IMR-90 (cell line): ENCODE results near the gene WFDC8. TPM values are rescaled to one million over a fixed set of nuclear protein-coding genes. Genes with fewer than 3 reads are reported as not detected.

Experiments
- ATAC-seq: fragments of 200-7000 bp; cut with Tn5 transposase; 2 replicates; pipeline ENCODE4 v1.9.1; 2020; ENCODE audit warnings: low read depth, mild to moderate bottlenecking, moderate library complexity
- BruUV-seq: library from RNA; stranded (reverse); fragments of 400-500 nt; replicated peaks from 2 replicates; lab custom pipeline; 2021; lab: Mats Ljungman, UMichigan
- CTCF ChIA-PET: fragments of 300-600 bp; formaldehyde crosslinking; extraction: SDS; loops from one replicate; lab custom pipeline; 2021; ENCODE audit warnings: antibody characterized with exemption; lab: Yijun Ruan, JAX
- POLR2A ChIA-PET: fragments of 300-600 bp; sonication (Branson Sonifier 250); formaldehyde crosslinking; loops from one replicate; lab custom pipeline; 2022; ENCODE audit warnings: antibody characterized with exemption; ENCODE audit not compliant: unreplicated experiment; lab: Charles Lee
- DNase-seq: peaks from one replicate; pipeline ENCODE4 v3.0.0; 2013
- H2AFZ ChIP-seq: replicated peaks from 2 replicates; pipeline ENCODE3; 2013; ENCODE audit warnings: low read length, mild to moderate bottlenecking; ENCODE audit not compliant: poor library complexity
- H2AK5ac ChIP-seq: 2 replicates; pipeline ENCODE4 v1.6.1; 2013; ENCODE audit warnings: low read depth, low read length, inconsistent platforms
- H2AK9ac ChIP-seq: replicated peaks from 2 replicates; pipeline ENCODE3; 2013; ENCODE audit warnings: mild to moderate bottlenecking, low read depth, low read length, moderate library complexity; ENCODE audit not compliant: poor library complexity
- H2BK120ac ChIP-seq: 2 replicates; pipeline ENCODE4 v1.6.1; 2013; ENCODE audit warnings: low read depth, low read length, inconsistent platforms
- H2BK15ac ChIP-seq: 3 replicates; pipeline ENCODE4 v1.6.1; 2013; ENCODE audit warnings: low read depth, low read length, inconsistent platforms
- H2BK20ac ChIP-seq: 2 replicates; pipeline ENCODE4 v1.6.1; 2013; ENCODE audit warnings: low read depth, mild to moderate bottlenecking, inconsistent platforms, low read length, moderate library complexity
- H2BK5ac ChIP-seq: 2 replicates; pipeline ENCODE4 v1.6.1; 2013; ENCODE audit warnings: mild to moderate bottlenecking, low read depth, low read length, inconsistent platforms; ENCODE audit not compliant: poor library complexity, severe bottlenecking
- H3K14ac ChIP-seq: replicated peaks from 2 replicates; pipeline ENCODE4 v1.6.1; 2013; ENCODE audit warnings: low read depth, low read length, inconsistent platforms
- H3K18ac ChIP-seq: 2 replicates; pipeline ENCODE4 v1.6.1; 2013; ENCODE audit warnings: low read depth, low read length, control low read depth
- H3K23ac ChIP-seq: 2 replicates; pipeline ENCODE4 v1.6.1; 2013; ENCODE audit warnings: low read depth, low read length, inconsistent platforms
- H3K27ac ChIP-seq: 2 replicates; pipeline ENCODE4 v1.5.1; 2013; ENCODE audit warnings: mild to moderate bottlenecking, control low read depth, low read length; ENCODE audit not compliant: insufficient read depth
- H3K27me3 ChIP-seq: 2 replicates; pipeline ENCODE4 v1.6.1; 2013; ENCODE audit warnings: low read length; ENCODE audit not compliant: control insufficient read depth, insufficient read depth
- H3K36me3 ChIP-seq: 2 replicates; pipeline ENCODE4 v1.6.1; 2013; ENCODE audit warnings: low read length, mixed read lengths; ENCODE audit not compliant: control insufficient read depth, insufficient read depth
- H3K4ac ChIP-seq: 2 replicates; pipeline ENCODE4 v1.6.1; 2013; ENCODE audit warnings: low read depth, low read length, inconsistent platforms
- H3K4me1 ChIP-seq: 2 replicates; pipeline ENCODE4 v1.6.1; 2013; ENCODE audit warnings: low read length, mixed read lengths; ENCODE audit not compliant: control insufficient read depth, insufficient read depth
- H3K4me2 ChIP-seq: 2 replicates; pipeline ENCODE4 v1.6.1; 2013; ENCODE audit warnings: low read depth, mild to moderate bottlenecking, control low read depth, low read length, moderate library complexity
- H3K4me3 ChIP-seq: 2 replicates; pipeline ENCODE4 v1.5.1; 2013; ENCODE audit warnings: low read depth, mild to moderate bottlenecking, control low read depth, low read length, moderate library complexity; ENCODE audit not compliant: insufficient read depth
- H3K56ac ChIP-seq: 2 replicates; pipeline ENCODE4 v1.6.1; 2013; ENCODE audit warnings: low read length, inconsistent platforms; ENCODE audit not compliant: insufficient read depth; ENCODE audit errors: extremely low read depth
- H3K79me1 ChIP-seq, 2 experiments: 2 replicates each; pipeline ENCODE4 v1.6.1; 2013; ENCODE audit warnings: low read length in 2 of 2, inconsistent platforms in 1 of 2, low read depth in 1 of 2
- H3K9ac ChIP-seq: 2 replicates; pipeline ENCODE4 v1.6.1; 2013; ENCODE audit warnings: low read depth, low read length, control low read depth
- H3K9me1 ChIP-seq: 2 replicates; pipeline ENCODE4 v1.6.1; 2013; ENCODE audit warnings: low read length, inconsistent platforms; ENCODE audit not compliant: insufficient read depth
- H3K9me3 ChIP-seq: 2 replicates; pipeline ENCODE4 v1.6.1; 2013; ENCODE audit warnings: low read length; ENCODE audit not compliant: control insufficient read depth, insufficient read depth
- H4K20me1 ChIP-seq: 2 replicates; pipeline ENCODE4 v1.6.1; 2013; ENCODE audit warnings: low read length, inconsistent platforms; ENCODE audit not compliant: insufficient read depth
- H4K5ac ChIP-seq: 2 replicates; pipeline ENCODE4 v1.6.1; 2013; ENCODE audit warnings: mild to moderate bottlenecking, low read depth, low read length, control low read depth
- H4K8ac ChIP-seq, 2 experiments: 2 replicates each; pipeline ENCODE4 v1.6.1; 2013; ENCODE audit warnings: low read depth in 2 of 2, low read length in 2 of 2, control low read depth in 1 of 2, inconsistent platforms in 1 of 2
- H4K91ac ChIP-seq: 2 replicates; pipeline ENCODE4 v1.6.1; 2013; ENCODE audit warnings: low read depth, low read length, inconsistent platforms; ENCODE audit not compliant: insufficient read depth
- CHD1 ChIP-seq: IDR thresholded peaks from 2 replicates; pipeline ENCODE4 v1.6.1; 2012; ENCODE audit warnings: low read depth, low read length, improper control_type of control experiment
- FOS ChIP-seq: fragments of 150-350 bp; IDR thresholded peaks from 2 replicates; pipeline ENCODE4 v1.6.1; 2016; ENCODE audit warnings: low read depth, low read length
- MAFK ChIP-seq: IDR thresholded peaks from 2 replicates; pipeline ENCODE4 v1.6.1; 2012; ENCODE audit warnings: low read depth, low read length, improper control_type of control experiment
- POLR2A ChIP-seq: IDR thresholded peaks from 2 replicates; pipeline ENCODE4 v1.6.1; 2012; ENCODE audit warnings: mild to moderate bottlenecking, low read depth, low read length
- RAD21 ChIP-seq: IDR thresholded peaks from 2 replicates; pipeline ENCODE4 v1.6.1; 2012; ENCODE audit warnings: low read length, improper control_type of control experiment
- RCOR1 ChIP-seq: IDR thresholded peaks from 2 replicates; pipeline ENCODE4 v1.6.1; 2012; ENCODE audit warnings: mild to moderate bottlenecking, low read length, improper control_type of control experiment; ENCODE audit not compliant: insufficient replicate concordance
- RFX5 ChIP-seq: IDR thresholded peaks from 2 replicates; pipeline ENCODE4 v1.8.0; 2012; ENCODE audit warnings: low read depth, mild to moderate bottlenecking, low read length, moderate library complexity
- USF2 ChIP-seq: fragments of 150-350 bp; IDR thresholded peaks from 2 replicates; pipeline ENCODE4 v1.6.1; 2017; ENCODE audit warnings: mild to moderate bottlenecking, antibody characterized with exemption, low read length, low read depth
- WGBS, 2 experiments: methylation state at CpG; one replicate each; pipeline versions ENCODE4 v1.1.5 to v1.1.7; 2013; ENCODE audit warnings: missing lambda C conversion rate in 2 of 2; ENCODE audit not compliant: insufficient read length in 1 of 2; ENCODE audit errors: extremely low coverage in 2 of 2; 5-methylcytosine and 5-hydroxymethylcytosine counted together
- dilution Hi-C: fragments of 300-500 bp; cut with HindIII; formaldehyde crosslinking; loops from one replicate; pipeline ENCODE4 v1.14.3; 2018; ENCODE audit warnings: low sequenced_read_pairs; ENCODE audit not compliant: unreplicated experiment
- in situ Hi-C: fragments of 300-500 bp; cut with MboI; formaldehyde crosslinking; loops from 3 replicates; pipeline ENCODE4 v1.14.3; 2019; ENCODE audit warnings: low sequenced_read_pairs, inconsistent platforms, mixed read lengths
- intact Hi-C: fragments of 100-400 bp; cut with micrococcal nuclease; formaldehyde crosslinking; loops from 2 replicates; pipeline ENCODE4 v1.10.0; 2022
- polyA plus RNA-seq, 3 experiments: library from polyadenylated mRNA; depleted of rRNA; stranded (reverse); fragments of >200 nt; gene quantifications; 2 replicates each; pipeline ENCODE4 v1.2.3, GENCODE V29; 2012; ENCODE audit warnings: low replicate concordance in 1 of 3
- total RNA-seq: library from RNA; depleted of rRNA; stranded (reverse); fragments of >200 nt; gene quantifications from 2 replicates; pipeline ENCODE4 v1.2.3, GENCODE V29; 2012
- TF ChIP-seq, protein P1 (sequence below): fragments of 150-350 bp; IDR thresholded peaks from 2 replicates; pipeline ENCODE4 v1.6.1; 2016; ENCODE audit warnings: low read depth, mild to moderate bottlenecking, low read length, moderate library complexity, borderline replicate concordance

Gene WFDC8
- total and polyA plus RNA-seq, 2 of the 4 experiments (the other 2 are of a cell fraction), result not detected

- ChIA-PET CTCF (no interaction called here), POLR2A (no interaction called here)
- dilution Hi-C loops, result no loop called here
Observed at GRCh38 chr20:45515147-45515913, 63.8 kb downstream of the WFDC8 start, which contains the start of gene SPINT3. Gene SPINT3 (minus strand): TSS chr20:45515622. CDS start chr20:45515608, 14 bp downstream.

More at GRCh38 chr20:45515147-45515913, 63.8 kb downstream of the WFDC8 start, which contains the start of gene SPINT3:
- DNase-seq (no peak), ATAC-seq (no peak)
- Histone ChIP-seq H3K14ac (no peak within 1 kb of the TSS), H2BK5ac (no peak within 1 kb of the TSS), H4K8ac (no peak within 1 kb of the TSS), H3K9me1 (no peaks in the 10 kb centered on the region), H3K27ac (no peak within 1 kb of the TSS), H3K56ac (no peak within 1 kb of the TSS), H2AK9ac (no peak within 1 kb of the TSS), H3K79me1 (no peaks in the 10 kb centered on the region), H3K4me1 (no peaks in the 10 kb centered on the region), H2AK5ac (no peak within 1 kb of the TSS), H3K4me2 (no peak within 1 kb of the TSS), H2AFZ (no peak within 1 kb of the TSS), H2BK20ac (no peak within 1 kb of the TSS), H2BK120ac (no peak within 1 kb of the TSS), H3K4me3 (no peak within 1 kb of the TSS), H3K9me3 (no peaks in the 10 kb centered on the region), H4K91ac (no peak within 1 kb of the TSS), H3K18ac (no peak within 1 kb of the TSS), H2BK15ac (no peak within 1 kb of the TSS), H3K23ac (no peak within 1 kb of the TSS), H3K27me3 (no peaks in the 10 kb centered on the region), H4K20me1 (no peaks in the 10 kb centered on the region), H3K4ac (no peak within 1 kb of the TSS), H3K9ac (no peak within 1 kb of the TSS), H4K5ac (no peak within 1 kb of the TSS), H3K36me3 (no peaks in the 10 kb centered on the region)
- no TSS peak for BruUV-seq
- in situ Hi-C loops (no loop called here), intact Hi-C loops (no loop called here)
- WGBS, 2 experiments, result no CpG with 5 or more reads among the region's 5 CpGs
- TF ChIP-seq, protein P1, sequence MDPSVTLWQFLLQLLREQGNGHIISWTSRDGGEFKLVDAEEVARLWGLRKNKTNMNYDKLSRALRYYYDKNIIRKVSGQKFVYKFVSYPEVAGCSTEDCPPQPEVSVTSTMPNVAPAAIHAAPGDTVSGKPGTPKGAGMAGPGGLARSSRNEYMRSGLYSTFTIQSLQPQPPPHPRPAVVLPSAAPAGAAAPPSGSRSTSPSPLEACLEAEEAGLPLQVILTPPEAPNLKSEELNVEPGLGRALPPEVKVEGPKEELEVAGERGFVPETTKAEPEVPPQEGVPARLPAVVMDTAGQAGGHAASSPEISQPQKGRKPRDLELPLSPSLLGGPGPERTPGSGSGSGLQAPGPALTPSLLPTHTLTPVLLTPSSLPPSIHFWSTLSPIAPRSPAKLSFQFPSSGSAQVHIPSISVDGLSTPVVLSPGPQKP, result no peak
- TF ChIP-seq CHD1 (no peak), USF2 (no peak), RCOR1 (no peak), MAFK (no peak), RAD21 (no peak), RFX5 (no peak), FOS (no peak), POLR2A (no peak)
